ENCODE measurements around the gene ATM. TPM values are rescaled to one million over a fixed set of nuclear protein-coding genes. Genes with fewer than 3 reads are reported as not detected.
A peak's percentile ranks its signal among the peaks of the same experiment; 100 is the strongest.

ATM gene
- total RNA-seq, 5 donors from 2014 or later (not counting 1 experiment from before 2014, with no cell fraction given): 376 to 547 (median 410) TPM

GRCh38 chr11:108218912-108219783 lies 3.7 kb upstream of the ATM start:
- no peaks in the 10 kb centered on the region for H3K27me3 Mint-ChIP-seq
- ChIA-PET POLR2A (interaction anchor here (0.7 to 1.0 kb wide), 3 partner anchors 9 to 34 kb away, joined by 3 read pairs; no protein-coding TSS in a partner anchor), CTCF (interaction anchor here (0.6 to 1.2 kb wide), 6 partner anchors 10 to 66 kb away, joined by 3 to 7 read pairs (median 4); no protein-coding TSS in a partner anchor)
- DNase-seq (no peak), ATAC-seq (replicated peaks in 1 of 4) (no peak)
- Histone ChIP-seq H3K4me1 (ENCODE audit: control insufficient read depth in 1 of 2, extremely low read depth in 1 of 2, insufficient read depth in 2 of 2, low read length in 2 of 2) (peaks cover 17 to 43% of the 10 kb centered on the region in 2 experiments), H3K27me3 (replicated peaks in 1 of 2; ENCODE audit: control insufficient read depth in 2 of 2, extremely low read depth in 1 of 2, insufficient read depth in 2 of 2, low read length in 1 of 2) (no peaks in the 10 kb centered on the region), H3K36me3 (ENCODE audit: control insufficient read depth in 2 of 2, extremely low read depth in 1 of 2, insufficient read depth in 1 of 2, low read length in 1 of 2) (peaks cover 0 to 8% of the 10 kb centered on the region in 2 donors), H3K27ac (ENCODE audit: low read length) (peak overlapping the region; percentile 12), H3K4me3 (ENCODE audit: control insufficient read depth in 1 of 2, extremely low read depth in 1 of 2, low read length in 1 of 2) (peak overlapping the region in 1 of 2 donors; percentile 23), H3K9me3 (no peaks in the 10 kb centered on the region)
- H3K36me3 Mint-ChIP-seq: peaks cover 29% of the 10 kb centered on the region
- 30% methylated on average over 4 of the region's 7 CpGs for WGBS (ENCODE audit: insufficient coverage)
- peak overlapping the region in 1 of 3 donors; percentile 68 for H3K4me3 Mint-ChIP-seq
- no peaks in the 10 kb centered on the region for H3K9me3 Mint-ChIP-seq
- H3K4me1 Mint-ChIP-seq: peaks cover 64 to 69% (median 67%) of the 10 kb centered on the region in 3 donors
- H3K27ac Mint-ChIP-seq: peak overlapping the region; percentile 54 to 78

GRCh38 chr11:108220721-108221336 lies 2.0 kb upstream of the ATM start:
- CTCF ChIA-PET: interaction anchor here (0.6 to 1.0 kb wide), 3 partner anchors 9 to 153 kb away, joined by 4 read pairs; no protein-coding TSS in a partner anchor
- Histone ChIP-seq H3K9me3 (no peaks in the 10 kb centered on the region), H3K27me3 (replicated peaks in 1 of 2; ENCODE audit: control insufficient read depth in 2 of 2, extremely low read depth in 1 of 2, insufficient read depth in 2 of 2, low read length in 1 of 2) (no peaks in the 10 kb centered on the region), H3K36me3 (ENCODE audit: control insufficient read depth in 2 of 2, extremely low read depth in 1 of 2, insufficient read depth in 1 of 2, low read length in 1 of 2) (peaks cover 0 to 5% of the 10 kb centered on the region in 2 donors), H3K27ac (ENCODE audit: low read length) (peak overlapping the region; percentile 98), H3K4me3 (ENCODE audit: control insufficient read depth in 1 of 2, extremely low read depth in 1 of 2, low read length in 1 of 2) (peak overlapping the region; percentile 93 to 95), H3K4me1 (ENCODE audit: control insufficient read depth in 1 of 2, extremely low read depth in 1 of 2, insufficient read depth in 2 of 2, low read length in 2 of 2) (peaks cover 22 to 46% of the 10 kb centered on the region in 2 experiments)
- no peak overlapping the region for H3K4me3 Mint-ChIP-seq
- ATAC-seq (replicated peaks in 1 of 4) (no peak), DNase-seq (peak in 1 of 35 experiments; percentile 33)
- no peaks in the 10 kb centered on the region for H3K9me3 Mint-ChIP-seq
- POLR2A ChIA-PET: interaction anchor here (0.5 to 6.1 kb wide), 6 partner anchors 15 to 430 kb away, joined by 3 to 107 read pairs (median 4); no protein-coding TSS in a partner anchor
- peaks cover 52 to 64% (median 55%) of the 10 kb centered on the region in 3 donors for H3K4me1 Mint-ChIP-seq
- H3K27ac Mint-ChIP-seq: no peak overlapping the region
- H3K27me3 Mint-ChIP-seq: no peaks in the 10 kb centered on the region
- 46% methylated on average over 2 of the region's 5 CpGs for WGBS (ENCODE audit: insufficient coverage)
- peaks cover 29% of the 10 kb centered on the region for H3K36me3 Mint-ChIP-seq

- Mint-ChIP-seq H3K4me3 (no peak overlapping the region), H3K27ac (no peak overlapping the region), H3K9me3 (no peaks in the 10 kb centered on the region), H3K4me1 (peaks cover 52 to 63% (median 52%) of the 10 kb centered on the region in 3 donors), H3K36me3 (peaks cover 32% of the 10 kb centered on the region), H3K27me3 (no peaks in the 10 kb centered on the region)
- no peaks in the 10 kb centered on the region for H3K27me3 ChIP-seq (replicated peaks in 1 of 2; ENCODE audit: control insufficient read depth in 2 of 2, extremely low read depth in 1 of 2, insufficient read depth in 2 of 2, low read length in 1 of 2)
- H3K27ac ChIP-seq (ENCODE audit: low read length): peak overlapping the region; percentile 98
- H3K36me3 ChIP-seq (ENCODE audit: control insufficient read depth in 2 of 2, extremely low read depth in 1 of 2, insufficient read depth in 1 of 2, low read length in 1 of 2): peaks cover 0 to 5% of the 10 kb centered on the region in 2 donors
- peak overlapping the region; percentile 93 to 95 for H3K4me3 ChIP-seq (ENCODE audit: control insufficient read depth in 1 of 2, extremely low read depth in 1 of 2, low read length in 1 of 2)
- peaks cover 22 to 45% of the 10 kb centered on the region in 2 experiments for H3K4me1 ChIP-seq (ENCODE audit: control insufficient read depth in 1 of 2, extremely low read depth in 1 of 2, insufficient read depth in 2 of 2, low read length in 2 of 2)
- POLR2A ChIA-PET: interaction anchor here (0.5 to 6.1 kb wide), 5 partner anchors 15 to 429 kb away, joined by 3 to 107 read pairs (median 4); no protein-coding TSS in a partner anchor
- ATAC-seq (replicated peaks in 1 of 4): no peak
- 0% methylated on average over 4 of the region's 12 CpGs for WGBS (ENCODE audit: insufficient coverage)
- DNase-seq: peak in 1 of 35 experiments; percentile 45
- no peaks in the 10 kb centered on the region for H3K9me3 ChIP-seq
- CTCF ChIA-PET: interaction anchor here (0.6 to 2.8 kb wide), 4 partner anchors 20 to 154 kb away, joined by 4 to 17 read pairs (median 4); no protein-coding TSS in a partner anchor
Measured at GRCh38 chr11:108221371-108221770, 1.5 kb upstream of the ATM start.

GRCh38 chr11:108221911-108222573 lies 825 bp upstream of the ATM start:
- Mint-ChIP-seq H3K4me3 (no peak overlapping the region), H3K4me1 (peaks cover 51 to 63% (median 52%) of the 10 kb centered on the region in 3 donors), H3K36me3 (peaks cover 38% of the 10 kb centered on the region), H3K9me3 (no peaks in the 10 kb centered on the region), H3K27ac (no peak overlapping the region), H3K27me3 (no peaks in the 10 kb centered on the region)
- DNase-seq: peak in 27 of 35 experiments; percentile 31 to 73 (median 45)
- under 1% methylated on average over 20 of the region's 29 CpGs for WGBS (ENCODE audit: insufficient coverage)
- ChIA-PET CTCF (interaction anchor here in 1 of 2 donors (0.6 to 2.8 kb wide), 5 partner anchors 15 to 110 kb away, joined by 3 to 41 read pairs (median 17); no protein-coding TSS in a partner anchor), POLR2A (interaction anchor here (0.5 to 6.1 kb wide), 7 partner anchors 14 to 393 kb away, joined by 3 to 107 read pairs (median 5); no protein-coding TSS in a partner anchor)
- peak overlapping the region; percentile 98 for H3K27ac ChIP-seq (ENCODE audit: low read length)
- H3K27me3 ChIP-seq (replicated peaks in 1 of 2; ENCODE audit: control insufficient read depth in 2 of 2, extremely low read depth in 1 of 2, insufficient read depth in 2 of 2, low read length in 1 of 2): no peaks in the 10 kb centered on the region
- H3K9me3 ChIP-seq: no peaks in the 10 kb centered on the region
- ATAC-seq (replicated peaks in 1 of 4): peak in 1 of 4 experiments; percentile 5
- H3K4me1 ChIP-seq (ENCODE audit: control insufficient read depth in 1 of 2, extremely low read depth in 1 of 2, insufficient read depth in 2 of 2, low read length in 2 of 2): peaks cover 24 to 41% of the 10 kb centered on the region in 2 experiments
- peak overlapping the region; percentile 93 to 95 for H3K4me3 ChIP-seq (ENCODE audit: control insufficient read depth in 1 of 2, extremely low read depth in 1 of 2, low read length in 1 of 2)
- H3K36me3 ChIP-seq (ENCODE audit: control insufficient read depth in 2 of 2, extremely low read depth in 1 of 2, insufficient read depth in 1 of 2, low read length in 1 of 2): peaks cover 0 to 5% of the 10 kb centered on the region in 2 donors

- no peaks in the 10 kb centered on the region for H3K9me3 ChIP-seq
- H3K36me3 Mint-ChIP-seq: peaks cover 43% of the 10 kb centered on the region
- POLR2A ChIA-PET: interaction anchor here (0.6 to 6.1 kb wide), 7 partner anchors 13 to 443 kb away, joined by 3 to 107 read pairs (median 4); partner anchors contain the start of gene DDX10 (in 1 of the 2)
Measured at GRCh38 chr11:108223348-108224149, 682 bp downstream of the ATM start.

More at GRCh38 chr11:108223348-108224149, 682 bp downstream of the ATM start:
- no peaks in the 10 kb centered on the region for H3K27me3 ChIP-seq (replicated peaks in 1 of 2; ENCODE audit: control insufficient read depth in 2 of 2, extremely low read depth in 1 of 2, insufficient read depth in 2 of 2, low read length in 1 of 2)
- Mint-ChIP-seq H3K27ac (no peak overlapping the region), H3K9me3 (no peaks in the 10 kb centered on the region), H3K4me3 (no peak overlapping the region), H3K4me1 (peaks cover 43 to 61% (median 50%) of the 10 kb centered on the region in 3 donors), H3K27me3 (no peaks in the 10 kb centered on the region)
- 2% methylated on average over 13 of the region's 20 CpGs for WGBS (ENCODE audit: insufficient coverage)
- H3K27ac ChIP-seq (ENCODE audit: low read length): peak overlapping the region; percentile 98
- peaks cover 21 to 46% of the 10 kb centered on the region in 2 experiments for H3K4me1 ChIP-seq (ENCODE audit: control insufficient read depth in 1 of 2, extremely low read depth in 1 of 2, insufficient read depth in 2 of 2, low read length in 2 of 2)
- peaks cover 0 to 6% of the 10 kb centered on the region in 2 donors for H3K36me3 ChIP-seq (ENCODE audit: control insufficient read depth in 2 of 2, extremely low read depth in 1 of 2, insufficient read depth in 1 of 2, low read length in 1 of 2)
- H3K4me3 ChIP-seq (ENCODE audit: control insufficient read depth in 1 of 2, extremely low read depth in 1 of 2, low read length in 1 of 2): peak overlapping the region; percentile 95 to 96
- DNase-seq (peak in 27 of 35 experiments; percentile 16 to 69 (median 32)), ATAC-seq (replicated peaks in 1 of 4) (peak; percentile 12 to 24 (median 20))
- CTCF ChIA-PET: interaction anchor here (0.5 to 2.8 kb wide), 7 partner anchors 12 to 35 kb away, joined by 3 to 41 read pairs (median 5); no protein-coding TSS in a partner anchor

Data from T-cell (primary cell).